ENCODE measurements around the gene CRHR2.

CRHR2 gene

GRCh38 chr7:30674420-30674819 is 7.8 kb downstream of the CRHR2 start:
- Histone ChIP-seq H4K20me1 (ENCODE audit: control insufficient read depth, insufficient read depth, low read depth, low read length) (peaks cover 15% of the 10 kb centered on the region; the same call in 1 of the 2 replicates), H3K27ac (ENCODE audit: low read depth, low read length) (no peak overlapping the region), H3K36me3 (ENCODE audit: control insufficient read depth, low read length) (no peaks in the 10 kb centered on the region), H3K4me2 (ENCODE audit: low read length) (no peak overlapping the region), H3F3A (ENCODE audit: control insufficient read depth, insufficient read depth) (no peaks in the 10 kb centered on the region), H3K9me3 (ENCODE audit: control insufficient read depth, insufficient read depth, low read length) (no peaks in the 10 kb centered on the region), H3K4me3 (ENCODE audit: low read length) (no peak overlapping the region), H3K27me3 (ENCODE audit: control insufficient read depth, low read length) (peaks cover 24% of the 10 kb centered on the region), H3K9me2 (replicated peaks; ENCODE audit: control insufficient read depth, low read length) (no peaks in the 10 kb centered on the region), H3K4me1 (ENCODE audit: control insufficient read depth, low read length) (no peaks in the 10 kb centered on the region), H3K79me2 (ENCODE audit: control insufficient read depth, low read length) (no peaks in the 10 kb centered on the region)
- TF ChIP-seq, protein P1, sequence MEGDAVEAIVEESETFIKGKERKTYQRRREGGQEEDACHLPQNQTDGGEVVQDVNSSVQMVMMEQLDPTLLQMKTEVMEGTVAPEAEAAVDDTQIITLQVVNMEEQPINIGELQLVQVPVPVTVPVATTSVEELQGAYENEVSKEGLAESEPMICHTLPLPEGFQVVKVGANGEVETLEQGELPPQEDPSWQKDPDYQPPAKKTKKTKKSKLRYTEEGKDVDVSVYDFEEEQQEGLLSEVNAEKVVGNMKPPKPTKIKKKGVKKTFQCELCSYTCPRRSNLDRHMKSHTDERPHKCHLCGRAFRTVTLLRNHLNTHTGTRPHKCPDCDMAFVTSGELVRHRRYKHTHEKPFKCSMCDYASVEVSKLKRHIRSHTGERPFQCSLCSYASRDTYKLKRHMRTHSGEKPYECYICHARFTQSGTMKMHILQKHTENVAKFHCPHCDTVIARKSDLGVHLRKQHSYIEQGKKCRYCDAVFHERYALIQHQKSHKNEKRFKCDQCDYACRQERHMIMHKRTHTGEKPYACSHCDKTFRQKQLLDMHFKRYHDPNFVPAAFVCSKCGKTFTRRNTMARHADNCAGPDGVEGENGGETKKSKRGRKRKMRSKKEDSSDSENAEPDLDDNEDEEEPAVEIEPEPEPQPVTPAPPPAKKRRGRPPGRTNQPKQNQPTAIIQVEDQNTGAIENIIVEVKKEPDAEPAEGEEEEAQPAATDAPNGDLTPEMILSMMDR (IDR thresholded peaks at IDR 0.05; ENCODE audit: low read depth, low read length, poor library complexity, severe bottlenecking), result no peak
- TF ChIP-seq EZH2phosphoT487 (IDR thresholded peaks at IDR 0.05; ENCODE audit: borderline replicate concordance, low read length), result no peak

DNA sequence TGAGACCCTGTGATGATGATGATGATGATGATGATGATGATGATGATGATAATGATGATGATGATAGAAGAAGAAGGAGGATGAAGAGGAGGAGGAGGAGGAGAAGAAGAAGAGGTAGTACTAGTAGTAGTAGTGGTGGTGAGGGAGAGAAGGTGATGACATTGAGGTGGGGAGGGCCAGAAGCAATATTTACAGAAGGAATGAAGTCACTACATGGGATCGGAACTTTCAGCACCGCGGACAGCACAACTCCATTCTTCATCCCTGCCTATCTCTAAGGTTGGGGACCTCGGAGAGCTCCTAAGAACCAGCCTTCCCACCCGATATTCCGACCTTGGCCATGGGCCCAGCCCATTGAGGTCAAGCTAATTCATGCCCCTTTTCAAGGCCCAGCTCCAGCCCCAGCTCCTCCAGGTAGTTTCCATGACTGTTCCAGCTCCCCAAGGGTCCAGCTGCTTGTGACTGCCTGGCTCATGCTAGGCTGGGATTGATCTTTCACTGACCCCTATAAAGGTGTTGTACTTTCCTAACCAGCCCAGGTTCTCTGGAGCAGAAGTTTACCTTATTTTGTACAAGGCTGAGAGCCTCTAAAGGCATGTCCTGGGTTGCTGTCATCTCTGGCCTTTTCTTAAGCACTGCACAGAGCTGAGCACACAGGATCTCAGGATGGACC is 10.3 kb downstream of the CRHR2 start:
- H3F3A ChIP-seq (ENCODE audit: control insufficient read depth, insufficient read depth), result no peaks in the 10 kb centered on the region
- peaks cover 8% of the 10 kb centered on the region; the same call in 1 of the 2 replicates for H3K27me3 ChIP-seq (ENCODE audit: control insufficient read depth, low read length)
- peaks cover 3% of the 10 kb centered on the region; the same call in 1 of the 2 replicates for H4K20me1 ChIP-seq (ENCODE audit: control insufficient read depth, insufficient read depth, low read depth, low read length)
- no peaks in the 10 kb centered on the region for H3K9me2 ChIP-seq (replicated peaks; ENCODE audit: control insufficient read depth, low read length)
- no peak overlapping the region for H3K4me2 ChIP-seq (ENCODE audit: low read length)
- H3K79me2 ChIP-seq (ENCODE audit: control insufficient read depth, low read length), result no peaks in the 10 kb centered on the region
- TF ChIP-seq EZH2phosphoT487 (IDR thresholded peaks at IDR 0.05; ENCODE audit: borderline replicate concordance, low read length), result no peak
- TF ChIP-seq, protein P1 (IDR thresholded peaks at IDR 0.05; ENCODE audit: low read depth, low read length, poor library complexity, severe bottlenecking), result no peak
- H3K4me3 ChIP-seq (ENCODE audit: low read length), result no peak overlapping the region
- no peak overlapping the region for H3K27ac ChIP-seq (ENCODE audit: low read depth, low read length)
- no peaks in the 10 kb centered on the region for H3K4me1 ChIP-seq (ENCODE audit: control insufficient read depth, low read length)
- H3K9me3 ChIP-seq (ENCODE audit: control insufficient read depth, insufficient read depth, low read length), result no peaks in the 10 kb centered on the region
- no peaks in the 10 kb centered on the region for H3K36me3 ChIP-seq (ENCODE audit: control insufficient read depth, low read length)

DNA sequence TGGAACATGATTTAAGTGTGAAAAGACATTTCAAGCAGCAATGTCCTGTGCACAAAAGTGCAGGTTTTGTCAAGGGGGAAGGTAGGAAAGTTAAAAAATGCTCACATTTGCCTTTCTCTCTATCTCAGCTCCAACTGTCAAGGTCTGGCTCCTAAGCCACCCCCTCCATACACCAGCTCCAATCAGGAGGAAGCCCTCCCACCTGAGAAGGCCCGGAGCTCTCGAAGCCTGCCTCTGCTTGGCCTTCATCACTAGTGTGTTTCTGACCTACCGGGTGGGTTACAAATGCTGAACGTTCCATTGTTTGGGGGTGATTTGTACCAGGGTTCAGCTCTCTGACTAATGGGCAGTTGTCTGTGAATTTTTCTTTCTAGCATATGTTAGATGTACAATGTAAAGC is 14.2 kb downstream of the CRHR2 start:
- Histone ChIP-seq H3K9me3 (ENCODE audit: control insufficient read depth, insufficient read depth, low read length) (no peaks in the 10 kb centered on the region), H3K36me3 (ENCODE audit: control insufficient read depth, low read length) (no peaks in the 10 kb centered on the region), H3F3A (ENCODE audit: control insufficient read depth, insufficient read depth) (no peaks in the 10 kb centered on the region), H3K27ac (ENCODE audit: low read depth, low read length) (no peak overlapping the region), H3K79me2 (ENCODE audit: control insufficient read depth, low read length) (no peaks in the 10 kb centered on the region), H3K4me3 (ENCODE audit: low read length) (no peak overlapping the region), H3K4me2 (ENCODE audit: low read length) (no peak overlapping the region), H4K20me1 (ENCODE audit: control insufficient read depth, insufficient read depth, low read depth, low read length) (no peaks in the 10 kb centered on the region), H3K9me2 (replicated peaks; ENCODE audit: control insufficient read depth, low read length) (no peaks in the 10 kb centered on the region), H3K4me1 (ENCODE audit: control insufficient read depth, low read length) (no peaks in the 10 kb centered on the region), H3K27me3 (ENCODE audit: control insufficient read depth, low read length) (0 out of 2 replicates have a peak, but pooled peaks cover 4% of the 10 kb centered on the region)
- no peak for TF ChIP-seq EZH2phosphoT487 (IDR thresholded peaks at IDR 0.05; ENCODE audit: borderline replicate concordance, low read length)
- TF ChIP-seq, protein P1 (IDR thresholded peaks at IDR 0.05; ENCODE audit: low read depth, low read length, poor library complexity, severe bottlenecking), result no peak

Measured in DOHH2 (cell line).